GM19023 (cell line): Measurements from ENCODE around the gene CRACDL.
"Not testable (repeated sequence)": the region's sequence is repeated elsewhere in the genome, so short reads cannot be mapped to it uniquely, and the experiment has no call there.

ENCODE experiments used
- ATAC-seq: cut with Tn5 transposase; IDR thresholded peaks from one replicate; pipeline ENCODE4 v1.9.1; 2021; ENCODE audit warnings: mild to moderate bottlenecking, moderate library complexity; ENCODE audit not compliant: unreplicated experiment

Gene CRACDL

GRCh38 chr2:98759338-98759737 is 176.7 kb downstream of the CRACDL start:
- ATAC-seq = no peak

GRCh38 chr2:98757904-98758421 is 178.1 kb downstream of the CRACDL start:
- ATAC-seq = peak; percentile 76

- ATAC-seq = no peak
Measured at GRCh38 chr2:98753801-98754200, 182.2 kb downstream of the CRACDL start.

DNA sequence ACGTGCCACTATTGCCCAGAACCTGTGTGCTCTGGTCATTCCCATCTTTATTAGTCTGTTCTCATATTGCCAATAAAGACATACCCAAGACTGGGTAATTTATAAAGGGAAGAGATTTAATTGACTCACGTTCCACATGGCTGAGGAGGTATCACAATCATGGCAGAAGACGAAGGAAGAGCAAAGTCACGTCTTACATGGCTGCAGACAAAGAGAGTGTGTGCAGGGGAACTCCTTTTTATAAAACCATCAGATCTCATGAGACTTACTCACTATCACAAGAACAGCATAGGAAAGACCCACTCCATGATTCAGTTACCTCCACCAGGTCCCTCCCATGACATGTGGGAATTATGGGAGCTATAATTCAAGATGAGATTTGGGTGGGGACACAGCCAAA is 183.3 kb downstream of the CRACDL start:
- not testable (repeated sequence) for ATAC-seq

- ATAC-seq = no peak
Measured at GRCh38 chr2:98751748-98752147, 184.3 kb downstream of the CRACDL start.

- ATAC-seq = no peak
Measured at GRCh38 chr2:98750593-98751282, 185.3 kb downstream of the CRACDL start.

GRCh38 chr2:98749066-98749450 is 187.0 kb downstream of the CRACDL start:
- no peak for ATAC-seq

- ATAC-seq = no peak
Measured at GRCh38 chr2:98748292-98749065, 187.5 kb downstream of the CRACDL start.

GRCh38 chr2:98747888-98748287 is 188.1 kb downstream of the CRACDL start:
- no peak for ATAC-seq

GRCh38 chr2:98746426-98746825 is 189.6 kb downstream of the CRACDL start:
- no peak for ATAC-seq

DNA sequence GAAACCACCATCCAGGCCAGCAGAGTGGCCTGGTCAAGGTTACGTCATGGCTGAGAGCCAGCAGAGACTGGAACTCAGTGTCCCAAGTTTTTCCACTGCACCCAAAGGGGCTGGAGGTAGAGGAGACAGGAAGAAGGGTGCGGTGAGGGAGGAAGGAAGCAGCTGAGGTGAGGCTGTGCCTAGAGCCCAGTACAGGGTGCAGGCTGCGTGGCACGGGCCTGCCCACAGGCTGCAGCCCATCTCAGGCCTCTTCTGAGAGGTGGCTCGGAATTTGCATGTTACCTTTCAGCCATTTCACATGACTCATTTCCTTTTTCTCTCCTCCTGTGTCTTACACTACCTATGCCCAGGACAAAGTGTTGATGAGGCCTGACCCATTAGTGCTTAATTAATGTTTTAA is 191.4 kb downstream of the CRACDL start:
- ATAC-seq = no peak
